Smooth muscle cell (in vitro differentiated cells): ENCODE results near the gene SEC14L1. TPM values are rescaled to one million over a fixed set of nuclear protein-coding genes. Genes with fewer than 3 reads are reported as not detected.
A peak's percentile ranks its signal among the peaks of the same experiment; 100 is the strongest.

Experiments
- DNase-seq: peaks from one replicate; lab custom pipeline; 2025; ENCODE audit not compliant: unreplicated experiment; lab: John Stamatoyannopoulos, UW
- H2AFZ ChIP-seq: fragments of 200-600 bp; sonication (generic); 2 replicates; pipeline ENCODE4 v1.6.0; 2016; ENCODE audit warnings: antibody characterized with exemption, low read depth, mild to moderate bottlenecking
- H3F3A ChIP-seq: fragments of 200-600 bp; sonication (generic); 2 replicates; pipeline ENCODE4 v1.6.0; 2017; ENCODE audit warnings: antibody characterized with exemption, low read depth
- H3K27ac ChIP-seq: fragments of 200-600 bp; sonication (generic); 2 replicates; pipeline ENCODE4 v1.5.1; 2016; ENCODE audit warnings: low read depth, mild to moderate bottlenecking
- H3K27me3 ChIP-seq: fragments of 200-600 bp; sonication (generic); 2 replicates; pipeline ENCODE4 v1.6.1; 2016; ENCODE audit warnings: low read depth, mild to moderate bottlenecking
- H3K36me3 ChIP-seq: fragments of 200-600 bp; sonication (generic); 2 replicates; pipeline ENCODE4 v1.5.1; 2016; ENCODE audit warnings: low read depth
- H3K4me1 ChIP-seq: fragments of 200-600 bp; sonication (generic); 2 replicates; pipeline ENCODE4 v1.5.1; 2016; ENCODE audit warnings: low read depth
- H3K4me2 ChIP-seq: fragments of 200-600 bp; sonication (generic); 2 replicates; pipeline ENCODE4 v1.6.0; 2016; ENCODE audit warnings: mild to moderate bottlenecking
- H3K4me3 ChIP-seq: fragments of 200-600 bp; sonication (generic); 2 replicates; pipeline ENCODE4 v1.5.1; 2016; ENCODE audit warnings: mild to moderate bottlenecking
- H3K79me2 ChIP-seq: fragments of 200-600 bp; sonication (generic); 2 replicates; pipeline ENCODE4 v1.6.0; 2016; ENCODE audit warnings: low read depth, mild to moderate bottlenecking
- H3K9ac ChIP-seq: fragments of 200-600 bp; sonication (generic); 2 replicates; pipeline ENCODE4 v1.6.0; 2016; ENCODE audit warnings: low read depth
- H3K9me3 ChIP-seq: fragments of 200-600 bp; sonication (generic); replicated peaks from 2 replicates; pipeline ENCODE4 v1.5.1; 2016; ENCODE audit warnings: low read depth
- H4K20me1 ChIP-seq: fragments of 200-600 bp; sonication (generic); 2 replicates; pipeline ENCODE4 v1.6.0; 2016; ENCODE audit warnings: low read depth
- WGBS: methylation state at CpG from one replicate; pipeline ENCODE4 v1.1.7; 2016; ENCODE audit warnings: low lambda C conversion rate; 5-methylcytosine and 5-hydroxymethylcytosine counted together
- polyA plus RNA-seq: library from polyadenylated mRNA; unstranded; fragments of >200 nt; fragmentation: Nextera tagmentation; extraction: Ambion mirVana; gene quantifications from 2 replicates; pipeline ENCODE4 v1.2.1, GENCODE V29; 2016
- total RNA-seq: library from RNA; depleted of rRNA; stranded (reverse); fragments of >200 nt; gene quantifications from 2 replicates; pipeline ENCODE4 v1.2.3, GENCODE V29; 2014
- TF ChIP-seq, protein P1 (sequence below): fragments of 200-600 bp; sonication (generic); IDR thresholded peaks from 2 replicates; pipeline ENCODE4 v1.5.1; 2017; ENCODE audit warnings: borderline replicate concordance, mild to moderate bottlenecking, antibody characterized with exemption; ENCODE audit not compliant: insufficient read depth, poor library complexity, severe bottlenecking

The SEC14L1 gene
- total RNA-seq (24.3 and 25.1 TPM in 2 replicates), polyA plus RNA-seq (25.8 and 29.5 TPM in 2 replicates)

GRCh38 chr17:77140878-77141767 is at the start of gene SEC14L1:
SEC14L1 (plus strand) TSS chr17:77140969; CDS start chr17:77143597, 2,628 bp downstream.
- WGBS: 2% methylated on average over 34 of the region's 99 CpGs
- Histone ChIP-seq H3F3A (peaks cover 3% of the 10 kb centered on the region), H3K36me3 (no peaks in the 10 kb centered on the region), H2AFZ (peak within 1 kb of the TSS; percentile 81), H3K9ac (peak within 1 kb of the TSS; percentile 97), H3K9me3 (no peaks in the 10 kb centered on the region), H3K4me2 (peak within 1 kb of the TSS; percentile 93), H3K27ac (peak within 1 kb of the TSS; percentile 99), H3K4me3 (peak within 1 kb of the TSS; percentile 92), H3K27me3 (no peaks in the 10 kb centered on the region), H3K4me1 (peaks cover 8% of the 10 kb centered on the region), H4K20me1 (peaks cover 40% of the 10 kb centered on the region), H3K79me2 (peaks cover 34% of the 10 kb centered on the region)
- peak; percentile 40 for DNase-seq
- TF ChIP-seq, protein P1, sequence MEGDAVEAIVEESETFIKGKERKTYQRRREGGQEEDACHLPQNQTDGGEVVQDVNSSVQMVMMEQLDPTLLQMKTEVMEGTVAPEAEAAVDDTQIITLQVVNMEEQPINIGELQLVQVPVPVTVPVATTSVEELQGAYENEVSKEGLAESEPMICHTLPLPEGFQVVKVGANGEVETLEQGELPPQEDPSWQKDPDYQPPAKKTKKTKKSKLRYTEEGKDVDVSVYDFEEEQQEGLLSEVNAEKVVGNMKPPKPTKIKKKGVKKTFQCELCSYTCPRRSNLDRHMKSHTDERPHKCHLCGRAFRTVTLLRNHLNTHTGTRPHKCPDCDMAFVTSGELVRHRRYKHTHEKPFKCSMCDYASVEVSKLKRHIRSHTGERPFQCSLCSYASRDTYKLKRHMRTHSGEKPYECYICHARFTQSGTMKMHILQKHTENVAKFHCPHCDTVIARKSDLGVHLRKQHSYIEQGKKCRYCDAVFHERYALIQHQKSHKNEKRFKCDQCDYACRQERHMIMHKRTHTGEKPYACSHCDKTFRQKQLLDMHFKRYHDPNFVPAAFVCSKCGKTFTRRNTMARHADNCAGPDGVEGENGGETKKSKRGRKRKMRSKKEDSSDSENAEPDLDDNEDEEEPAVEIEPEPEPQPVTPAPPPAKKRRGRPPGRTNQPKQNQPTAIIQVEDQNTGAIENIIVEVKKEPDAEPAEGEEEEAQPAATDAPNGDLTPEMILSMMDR: no peak

DNA sequence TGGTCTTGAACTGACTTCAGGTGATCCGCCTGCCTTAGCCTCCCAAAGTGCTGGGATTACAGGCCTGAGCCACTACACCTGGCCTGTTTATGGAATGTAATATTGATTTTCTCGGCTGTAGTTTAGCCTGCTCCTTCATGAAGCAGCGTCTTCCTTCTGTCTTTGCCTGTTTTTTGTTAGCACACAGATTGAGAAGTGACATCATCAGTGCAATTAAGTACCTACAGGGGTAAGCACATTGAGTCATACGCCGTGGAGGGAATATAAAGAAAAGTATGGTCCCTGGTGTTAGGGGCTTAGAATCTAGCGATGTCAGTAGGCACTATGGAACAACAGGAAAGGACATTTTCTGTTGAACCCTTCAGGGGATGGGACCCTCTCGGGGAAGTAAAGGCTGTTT is 48.7 kb upstream of the SEC14L1 start:
- H3K9ac ChIP-seq: no peak overlapping the region
- DNase-seq: no peak
- peaks cover 6% of the 10 kb centered on the region for H3K79me2 ChIP-seq
- no peaks in the 10 kb centered on the region for H3K9me3 ChIP-seq
- no peaks in the 10 kb centered on the region for H3K27me3 ChIP-seq
- no peaks in the 10 kb centered on the region for H4K20me1 ChIP-seq
- no peaks in the 10 kb centered on the region for H3K36me3 ChIP-seq
- no peaks in the 10 kb centered on the region for H3F3A ChIP-seq
- no peak overlapping the region for H3K4me3 ChIP-seq
- TF ChIP-seq, protein P1: no peak
- 93% methylated on average over 7 of the region's 7 CpGs for WGBS
- H3K27ac ChIP-seq: no peak overlapping the region
- H3K4me2 ChIP-seq: no peak overlapping the region
- no peak overlapping the region for H2AFZ ChIP-seq
- peaks cover 3% of the 10 kb centered on the region for H3K4me1 ChIP-seq

DNA sequence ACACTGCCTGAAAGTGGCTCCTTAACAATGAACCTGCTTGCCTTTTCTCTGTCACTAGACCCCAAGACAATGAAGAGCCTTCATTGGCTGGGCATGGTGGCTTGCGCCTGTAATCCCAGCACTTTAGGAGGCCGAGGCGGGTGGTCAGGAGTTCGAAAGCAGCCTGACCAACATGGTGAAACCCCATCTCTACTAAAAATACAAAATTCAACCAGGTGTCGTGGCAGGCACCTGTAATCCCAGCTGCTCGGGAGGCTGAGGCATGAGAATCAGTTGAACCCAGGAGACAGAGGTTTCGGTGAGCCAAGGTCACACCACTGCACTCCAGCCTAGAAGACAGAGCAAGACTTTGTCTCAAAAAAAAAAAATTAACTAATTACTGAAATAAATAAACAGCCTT is 45.3 kb upstream of the SEC14L1 start:
- Histone ChIP-seq H3K4me3 (no peak overlapping the region), H3F3A (no peaks in the 10 kb centered on the region), H2AFZ (no peak overlapping the region), H3K9ac (no peak overlapping the region), H3K79me2 (peaks cover 4% of the 10 kb centered on the region), H3K9me3 (no peaks in the 10 kb centered on the region), H3K27me3 (no peaks in the 10 kb centered on the region), H3K4me1 (no peaks in the 10 kb centered on the region), H3K4me2 (no peak overlapping the region), H4K20me1 (no peaks in the 10 kb centered on the region), H3K36me3 (no peaks in the 10 kb centered on the region), H3K27ac (no peak overlapping the region)
- TF ChIP-seq, protein P1: no peak
- WGBS: 87% methylated on average over 7 of the region's 7 CpGs
- DNase-seq: no peak
